GM12878 (cell line): Measurements from ENCODE around the gene SLC22A3.

Source experiments
- DPF2 ChIP-seq: fragments of 450-650 bp; IDR thresholded peaks from 2 replicates; pipeline ENCODE4 v1.6.1; 2017; ENCODE audit warnings: mild to moderate bottlenecking
- GABPA ChIP-seq: IDR thresholded peaks from 2 replicates; pipeline ENCODE4 v1.6.1; 2014; ENCODE audit warnings: antibody characterized with exemption, low read depth, mild to moderate bottlenecking, inconsistent platforms
- REST ChIP-seq: IDR thresholded peaks from 2 replicates; pipeline ENCODE4 v1.6.1; 2012; ENCODE audit warnings: mild to moderate bottlenecking, low read depth, low read length
- RFX5 ChIP-seq: IDR thresholded peaks from 2 replicates; pipeline ENCODE4 v1.6.1; 2011; ENCODE audit warnings: low read depth, low read length, improper control_type of control experiment
- SMC3 ChIP-seq: IDR thresholded peaks from 2 replicates; pipeline ENCODE4 v1.6.1; 2011; ENCODE audit warnings: low read length, improper control_type of control experiment, borderline replicate concordance
- ZNF274 ChIP-seq: IDR thresholded peaks from one replicate; pipeline ENCODE4 v1.8.0; 2011; ENCODE audit not compliant: insufficient read length, insufficient read depth

GRCh38 chr6:160461641-160462040, 113.5 kb downstream of the SLC22A3 start:
- TF ChIP-seq DPF2 (no peak), GABPA (no peak), REST (no peak), ZNF274 (no peak), RFX5 (no peak), SMC3 (no peak)
